Activated T-cell treated with anti-CD3 and anti-CD28 coated beads for 4 hours (primary cell): ENCODE measurements around the gene IFI44L.

Source experiments
- DNase-seq: peaks from one replicate; pipeline ENCODE4 v3.0.0-alpha.2; 2020

Gene IFI44L

GRCh38 chr1:78691995-78692747 lies 71.9 kb downstream of the IFI44L start:
- DNase-seq = no peak
